ENCODE measurements around the gene CFAP46. TPM values are rescaled to one million over a fixed set of nuclear protein-coding genes. Genes with fewer than 3 reads are reported as not detected.
"Not testable (repeated sequence)": the region's sequence is repeated elsewhere in the genome, so short reads cannot be mapped to it uniquely, and the experiment has no call there.

Gene CFAP46
- total and polyA plus RNA-seq, 2 donors: 0.09 to 0.34 TPM

DNA sequence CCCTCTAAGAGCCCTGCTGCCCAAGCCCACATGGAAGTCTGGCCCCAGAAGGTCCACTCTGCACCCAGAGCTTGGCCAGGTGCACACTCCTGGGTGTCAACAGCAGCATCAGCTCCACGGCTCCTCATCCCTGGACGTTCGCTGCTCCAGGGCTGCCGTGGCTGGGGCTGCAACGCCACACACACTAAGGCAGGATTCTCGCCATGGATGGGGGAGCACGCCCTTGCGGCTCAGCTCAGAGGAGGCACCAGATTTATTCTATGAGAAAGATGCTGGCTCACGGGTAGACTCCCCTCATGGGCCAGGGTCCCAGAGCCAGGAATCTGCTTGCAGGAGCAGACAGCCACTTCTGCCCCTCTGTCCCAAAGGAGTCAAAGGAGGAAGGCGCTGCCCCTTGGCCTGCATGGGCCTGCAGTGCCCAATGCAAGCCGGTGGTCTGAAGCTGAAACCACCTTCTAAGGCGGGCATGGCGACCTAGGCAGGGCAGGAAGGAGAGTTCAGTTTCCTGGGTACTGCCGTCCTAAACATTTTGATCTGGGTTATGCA is 42.1 kb downstream of the CFAP46 start:
- Histone ChIP-seq H3K27ac (ENCODE audit: low read depth in 1 of 2, low read length in 1 of 2) (no peak overlapping the region), H3K4me1 (ENCODE audit: control insufficient read depth in 2 of 2, insufficient read depth in 2 of 2, low read length in 2 of 2) (no peaks in the 10 kb centered on the region), H3K4me3 (ENCODE audit: low read length in 2 of 2) (no peak overlapping the region), H3K36me3 (ENCODE audit: control insufficient read depth in 2 of 2, insufficient read depth in 2 of 2, low read length in 1 of 2) (no peaks in the 10 kb centered on the region), H3K27me3 (ENCODE audit: control insufficient read depth in 2 of 2, insufficient read depth in 1 of 2, low read length in 1 of 2) (peaks cover 0 to 20% of the 10 kb centered on the region in 2 donors), H3K9me3 (ENCODE audit: control insufficient read depth in 2 of 2, insufficient read depth in 1 of 2, low read length in 1 of 2) (peaks cover 0 to 3% of the 10 kb centered on the region in 2 donors)
- DNase-seq (ENCODE audit: low read depth in 6 of 9, low spot score in 9 of 9): no peak
- 97% methylated on average over 14 of the region's 14 CpGs for WGBS

DNA sequence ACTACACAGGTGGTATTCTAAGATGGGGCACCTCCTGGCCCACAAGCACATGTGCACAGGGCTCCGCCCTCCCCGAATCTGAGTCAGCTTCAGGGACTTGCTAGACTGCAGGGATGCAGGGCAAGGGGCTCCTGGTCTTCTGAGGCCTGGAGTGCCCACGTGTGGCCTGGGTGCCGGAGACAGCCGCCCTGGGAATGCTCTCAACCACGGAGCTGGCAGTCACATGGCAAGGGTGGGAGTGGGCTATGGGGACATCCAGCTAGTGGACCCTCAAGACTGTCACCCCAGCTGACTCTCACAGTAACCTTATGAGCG is 42.7 kb downstream of the CFAP46 start:
- Histone ChIP-seq H3K36me3 (ENCODE audit: control insufficient read depth in 2 of 2, insufficient read depth in 2 of 2, low read length in 1 of 2) (no peaks in the 10 kb centered on the region), H3K9me3 (ENCODE audit: control insufficient read depth in 2 of 2, insufficient read depth in 1 of 2, low read length in 1 of 2) (peaks cover 0 to 1% of the 10 kb centered on the region in 2 donors), H3K27me3 (ENCODE audit: control insufficient read depth in 2 of 2, insufficient read depth in 1 of 2, low read length in 1 of 2) (peaks cover 0 to 20% of the 10 kb centered on the region in 2 donors), H3K4me3 (ENCODE audit: low read length in 2 of 2) (no peak overlapping the region), H3K27ac (ENCODE audit: low read depth in 1 of 2, low read length in 1 of 2) (no peak overlapping the region), H3K4me1 (ENCODE audit: control insufficient read depth in 2 of 2, insufficient read depth in 2 of 2, low read length in 2 of 2) (no peaks in the 10 kb centered on the region)
- no peak for DNase-seq (ENCODE audit: low read depth in 6 of 9, low spot score in 9 of 9)
- 91% methylated on average over 7 of the region's 7 CpGs for WGBS

DNA sequence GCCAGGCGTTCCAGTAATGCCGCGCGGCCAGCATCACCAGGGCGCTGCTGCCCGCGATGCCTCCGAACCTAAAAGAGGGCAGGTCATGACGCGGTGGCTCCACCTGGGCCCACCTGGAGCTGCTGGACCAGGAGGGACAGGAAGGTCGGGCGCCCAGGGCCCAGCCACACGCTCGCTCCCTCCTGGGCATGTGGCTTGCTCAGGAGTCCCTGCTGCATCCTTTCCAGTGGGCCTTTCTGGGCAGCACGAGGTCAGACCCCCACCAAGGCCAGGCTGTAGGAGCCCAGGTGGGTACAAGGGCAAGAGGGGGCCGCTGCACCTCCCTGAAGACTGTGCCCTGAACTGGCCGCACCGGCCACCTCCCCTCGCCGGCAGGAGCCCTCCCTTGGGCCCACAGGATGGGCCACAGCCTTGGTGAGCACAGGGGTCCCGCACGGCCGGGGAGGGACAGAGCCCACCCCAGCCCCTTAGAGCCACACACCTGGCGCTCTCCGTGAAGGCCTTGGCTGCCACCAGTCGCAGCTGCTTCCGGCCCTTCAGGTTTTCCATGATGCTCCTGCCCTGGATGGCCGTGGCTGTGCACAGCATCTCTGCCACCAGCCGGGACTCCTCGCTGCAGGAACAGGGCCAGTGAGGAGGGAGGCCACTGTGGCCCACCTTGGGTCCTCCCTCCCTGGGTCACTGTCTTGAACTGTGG is 43.2 kb downstream of the CFAP46 start:
- DNase-seq (ENCODE audit: low read depth in 6 of 9, low spot score in 9 of 9): no peak
- no peaks in the 10 kb centered on the region for H3K36me3 ChIP-seq (ENCODE audit: control insufficient read depth in 2 of 2, insufficient read depth in 2 of 2, low read length in 1 of 2)
- peaks cover 0 to 19% of the 10 kb centered on the region in 2 donors for H3K27me3 ChIP-seq (ENCODE audit: control insufficient read depth in 2 of 2, insufficient read depth in 1 of 2, low read length in 1 of 2)
- no peaks in the 10 kb centered on the region for H3K4me1 ChIP-seq (ENCODE audit: control insufficient read depth in 2 of 2, insufficient read depth in 2 of 2, low read length in 2 of 2)
- no peak overlapping the region for H3K27ac ChIP-seq (ENCODE audit: low read depth in 1 of 2, low read length in 1 of 2)
- peaks cover 0 to 1% of the 10 kb centered on the region in 2 donors for H3K9me3 ChIP-seq (ENCODE audit: control insufficient read depth in 2 of 2, insufficient read depth in 1 of 2, low read length in 1 of 2)
- 94% methylated on average over 30 of the region's 30 CpGs for WGBS
- no peak overlapping the region for H3K4me3 ChIP-seq (ENCODE audit: low read length in 2 of 2)

DNA sequence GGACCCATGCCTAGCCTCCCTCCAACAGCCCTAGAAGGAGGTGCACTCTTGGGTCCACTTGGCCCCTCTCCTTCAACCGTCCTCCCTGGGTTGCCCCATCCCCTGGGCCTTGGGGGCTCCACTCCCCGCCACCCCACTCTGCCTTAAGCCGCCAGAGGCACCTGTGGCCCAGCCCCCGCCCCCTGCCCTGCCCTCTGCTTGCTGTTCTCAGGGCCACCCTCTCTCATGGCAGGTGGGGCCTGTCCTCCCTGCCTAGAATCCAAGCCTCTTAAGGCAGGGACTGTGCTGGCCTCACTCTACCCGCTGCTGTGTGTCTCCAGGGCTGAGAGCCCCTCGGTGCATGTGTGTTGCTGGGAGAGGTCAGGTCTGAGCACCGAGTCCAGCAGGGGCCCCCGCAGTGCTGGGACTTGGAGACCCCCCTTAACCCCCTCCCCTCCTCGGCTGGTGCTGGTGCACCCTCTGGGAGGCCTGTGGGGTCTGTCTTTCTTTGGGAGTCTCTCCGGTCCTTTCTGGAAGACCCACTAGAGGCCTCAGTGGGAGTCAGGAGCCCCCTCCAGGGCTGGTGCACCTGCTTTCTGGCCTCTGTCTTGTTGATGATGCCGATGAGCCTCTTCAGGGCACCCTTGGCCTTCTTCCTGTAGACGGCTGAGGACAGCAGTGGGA is 43.8 kb downstream of the CFAP46 start:
- Histone ChIP-seq H3K4me3 (ENCODE audit: low read length in 2 of 2) (no peak overlapping the region), H3K27me3 (ENCODE audit: control insufficient read depth in 2 of 2, insufficient read depth in 1 of 2, low read length in 1 of 2) (peaks cover 0 to 19% of the 10 kb centered on the region in 2 donors), H3K9me3 (ENCODE audit: control insufficient read depth in 2 of 2, insufficient read depth in 1 of 2, low read length in 1 of 2) (peaks cover 0 to 1% of the 10 kb centered on the region in 2 donors), H3K4me1 (ENCODE audit: control insufficient read depth in 2 of 2, insufficient read depth in 2 of 2, low read length in 2 of 2) (no peaks in the 10 kb centered on the region), H3K27ac (ENCODE audit: low read depth in 1 of 2, low read length in 1 of 2) (no peak overlapping the region), H3K36me3 (ENCODE audit: control insufficient read depth in 2 of 2, insufficient read depth in 2 of 2, low read length in 1 of 2) (no peaks in the 10 kb centered on the region)
- no peak for DNase-seq (ENCODE audit: low read depth in 6 of 9, low spot score in 9 of 9)
- WGBS: 93% methylated on average over 12 of the region's 12 CpGs

DNA sequence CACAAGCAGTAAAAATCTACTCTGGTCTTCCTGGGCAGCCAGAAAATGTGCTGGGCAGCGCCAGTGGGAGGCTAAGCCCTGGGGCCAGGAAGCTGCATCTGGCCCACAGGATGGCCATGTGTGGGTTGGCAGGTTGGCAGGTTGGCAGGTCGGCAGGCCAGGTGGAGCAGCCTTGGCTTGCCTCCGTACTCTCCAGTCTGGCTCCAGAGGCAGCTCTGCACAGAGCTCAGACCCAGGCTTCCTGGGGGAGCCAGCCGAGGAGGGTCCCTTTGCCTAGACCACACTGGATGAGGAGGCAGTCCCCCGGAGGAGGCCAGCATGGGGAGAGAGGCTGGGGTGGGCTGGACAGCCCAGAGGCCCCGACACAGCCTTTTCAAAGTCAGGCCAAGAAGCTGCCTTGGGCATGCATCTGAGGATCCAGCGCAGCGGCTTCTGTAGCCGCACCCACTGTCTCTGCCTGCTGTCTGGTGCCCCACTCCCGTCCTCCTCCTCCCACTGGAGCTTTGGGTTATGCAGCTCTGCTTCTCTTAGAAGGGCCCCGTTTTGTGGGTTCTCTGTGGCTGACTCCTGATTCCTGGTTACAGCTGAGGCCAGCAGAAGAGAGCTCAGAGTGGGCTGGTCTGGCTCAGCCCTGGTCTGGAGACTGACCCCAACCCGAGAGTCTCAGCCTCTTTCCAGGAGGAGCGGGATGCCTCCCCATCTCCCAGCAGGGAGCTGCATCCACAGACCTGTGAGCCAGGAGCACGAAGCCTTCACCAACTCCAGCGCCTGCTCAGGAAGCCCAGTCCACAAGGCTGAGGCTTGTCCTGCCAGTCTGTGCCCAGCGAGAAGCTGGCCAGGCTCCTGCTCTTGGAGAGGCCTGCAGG is 44.6 kb downstream of the CFAP46 start:
- Histone ChIP-seq H3K9me3 (ENCODE audit: control insufficient read depth in 2 of 2, insufficient read depth in 1 of 2, low read length in 1 of 2) (peaks cover 0 to 1% of the 10 kb centered on the region in 2 donors), H3K27ac (ENCODE audit: low read depth in 1 of 2, low read length in 1 of 2) (no peak overlapping the region), H3K4me1 (ENCODE audit: control insufficient read depth in 2 of 2, insufficient read depth in 2 of 2, low read length in 2 of 2) (no peaks in the 10 kb centered on the region), H3K27me3 (ENCODE audit: control insufficient read depth in 2 of 2, insufficient read depth in 1 of 2, low read length in 1 of 2) (peaks cover 0 to 22% of the 10 kb centered on the region in 2 donors), H3K4me3 (ENCODE audit: low read length in 2 of 2) (no peak overlapping the region), H3K36me3 (ENCODE audit: control insufficient read depth in 2 of 2, insufficient read depth in 2 of 2, low read length in 1 of 2) (no peaks in the 10 kb centered on the region)
- no peak for DNase-seq (ENCODE audit: low read depth in 6 of 9, low spot score in 9 of 9)
- WGBS: 90% methylated on average over 16 of the region's 16 CpGs

DNA sequence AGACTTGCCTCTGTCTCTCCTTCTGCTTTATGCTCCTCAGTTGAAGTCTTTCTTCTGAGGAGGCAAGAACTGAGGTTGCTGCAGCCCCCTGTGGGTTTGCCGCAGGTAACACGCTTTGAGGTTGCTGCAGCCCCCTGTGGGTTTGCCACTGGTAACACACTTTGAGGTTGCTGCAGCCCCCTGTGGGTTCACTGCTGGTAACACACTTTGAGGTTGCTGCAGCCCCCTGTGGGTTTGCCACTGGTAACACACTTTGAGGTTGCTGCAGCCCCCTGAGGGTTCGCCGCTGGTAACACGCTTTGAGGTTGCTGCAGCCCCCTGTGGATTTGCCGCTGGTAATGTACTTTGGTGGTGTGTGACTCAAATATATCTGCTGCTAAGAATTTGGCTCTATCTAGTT is 48.6 kb downstream of the CFAP46 start:
- WGBS: 33% methylated on average over 6 of the region's 6 CpGs
- not testable (repeated sequence) for H3K4me3 ChIP-seq (ENCODE audit: low read length in 2 of 2); H3K27ac ChIP-seq (ENCODE audit: low read depth in 1 of 2, low read length in 1 of 2); H3K36me3 ChIP-seq (ENCODE audit: control insufficient read depth in 2 of 2, insufficient read depth in 2 of 2, low read length in 1 of 2); H3K9me3 ChIP-seq (ENCODE audit: control insufficient read depth in 2 of 2, insufficient read depth in 1 of 2, low read length in 1 of 2); H3K4me1 ChIP-seq (ENCODE audit: control insufficient read depth in 2 of 2, insufficient read depth in 2 of 2, low read length in 2 of 2)
- DNase-seq (ENCODE audit: low read depth in 6 of 9, low spot score in 9 of 9): peak in 5 of 9 donors; percentile 6 to 50 (median 30)
- H3K27me3 ChIP-seq (ENCODE audit: control insufficient read depth in 2 of 2, insufficient read depth in 1 of 2, low read length in 1 of 2): peaks cover 2 to 30% of the 10 kb centered on the region in 2 donors

DNA sequence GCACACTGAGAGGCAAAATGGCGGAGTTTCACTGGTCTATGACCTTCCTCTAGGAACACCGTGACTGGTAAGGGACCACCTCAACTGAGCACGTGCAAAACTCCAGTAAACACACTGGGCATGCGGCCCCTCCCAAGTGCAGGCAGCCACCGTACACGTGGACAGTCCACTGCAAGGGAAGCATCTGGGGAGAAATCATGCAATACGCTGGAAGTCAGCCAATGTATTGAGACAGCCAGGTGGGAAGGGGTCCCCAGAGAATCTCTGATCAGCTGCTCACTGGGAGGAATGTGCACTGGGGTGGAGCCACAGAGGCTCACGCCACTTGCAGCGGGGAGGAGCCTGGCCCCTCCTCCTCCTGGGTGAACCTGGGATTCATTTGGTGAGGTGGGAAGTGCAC is 49.3 kb downstream of the CFAP46 start:
- Histone ChIP-seq H3K9me3 (ENCODE audit: control insufficient read depth in 2 of 2, insufficient read depth in 1 of 2, low read length in 1 of 2) (no peaks in the 10 kb centered on the region), H3K4me1 (ENCODE audit: control insufficient read depth in 2 of 2, insufficient read depth in 2 of 2, low read length in 2 of 2) (peaks cover 0 to 3% of the 10 kb centered on the region in 2 donors), H3K27me3 (ENCODE audit: control insufficient read depth in 2 of 2, insufficient read depth in 1 of 2, low read length in 1 of 2) (peaks cover 2 to 30% of the 10 kb centered on the region in 2 donors), H3K27ac (ENCODE audit: low read depth in 1 of 2, low read length in 1 of 2) (no peak overlapping the region), H3K36me3 (ENCODE audit: control insufficient read depth in 2 of 2, insufficient read depth in 2 of 2, low read length in 1 of 2) (no peaks in the 10 kb centered on the region), H3K4me3 (ENCODE audit: low read length in 2 of 2) (no peak overlapping the region)
- WGBS: 79% methylated on average over 9 of the region's 9 CpGs
- DNase-seq (ENCODE audit: low read depth in 6 of 9, low spot score in 9 of 9): no peak

DNA sequence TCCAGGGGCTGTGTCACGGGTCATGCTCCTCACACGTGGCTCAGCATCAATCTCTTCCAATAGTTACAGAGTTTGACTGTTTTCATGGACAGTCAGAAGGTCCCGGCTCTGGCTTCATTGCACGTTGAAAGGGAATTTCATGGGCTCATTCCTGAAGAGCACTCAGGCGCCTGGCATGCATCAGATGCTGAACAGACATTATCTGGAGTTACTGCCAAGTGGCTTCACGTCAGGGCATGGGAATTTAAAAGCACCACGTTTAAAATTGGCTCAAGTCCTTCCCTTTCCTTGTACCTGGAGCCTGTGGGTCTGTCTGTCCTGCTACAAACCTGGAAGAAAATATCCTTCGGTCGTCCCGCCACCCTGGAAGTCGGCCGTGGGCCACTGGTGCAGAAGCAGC is 50.4 kb downstream of the CFAP46 start:
- Histone ChIP-seq H3K27me3 (ENCODE audit: control insufficient read depth in 2 of 2, insufficient read depth in 1 of 2, low read length in 1 of 2) (peaks cover 2 to 25% of the 10 kb centered on the region in 2 donors), H3K9me3 (ENCODE audit: control insufficient read depth in 2 of 2, insufficient read depth in 1 of 2, low read length in 1 of 2) (no peaks in the 10 kb centered on the region)
- DNase-seq (ENCODE audit: low read depth in 6 of 9, low spot score in 9 of 9): no peak

DNA sequence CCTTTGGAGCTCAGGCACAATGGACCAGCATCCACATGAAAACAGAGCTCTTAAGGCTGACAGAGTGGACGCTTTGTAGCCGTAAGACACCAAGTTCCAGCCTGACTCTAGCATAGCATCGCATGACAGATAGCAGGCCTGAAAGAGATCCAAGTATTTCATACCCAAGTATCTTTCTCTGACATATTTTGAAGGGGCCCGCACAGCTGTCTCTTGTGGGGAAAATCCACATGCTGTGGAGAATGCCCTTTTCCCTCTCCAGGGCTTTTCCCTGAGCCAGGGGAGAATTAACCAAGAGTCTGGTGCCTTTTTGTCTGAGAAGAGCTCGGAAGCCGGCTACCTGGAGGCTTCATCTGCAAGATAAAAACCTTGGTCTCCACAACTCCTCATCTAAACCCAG is 51.0 kb downstream of the CFAP46 start:
- Histone ChIP-seq H3K36me3 (ENCODE audit: control insufficient read depth in 2 of 2, insufficient read depth in 2 of 2, low read length in 1 of 2) (no peaks in the 10 kb centered on the region), H3K9me3 (ENCODE audit: control insufficient read depth in 2 of 2, insufficient read depth in 1 of 2, low read length in 1 of 2) (no peaks in the 10 kb centered on the region), H3K27ac (ENCODE audit: low read depth in 1 of 2, low read length in 1 of 2) (no peak overlapping the region), H3K27me3 (ENCODE audit: control insufficient read depth in 2 of 2, insufficient read depth in 1 of 2, low read length in 1 of 2) (peaks cover 2 to 27% of the 10 kb centered on the region in 2 donors), H3K4me3 (ENCODE audit: low read length in 2 of 2) (no peak overlapping the region), H3K4me1 (ENCODE audit: control insufficient read depth in 2 of 2, insufficient read depth in 2 of 2, low read length in 2 of 2) (peaks cover 0 to 3% of the 10 kb centered on the region in 2 donors)
- WGBS: 95% methylated on average over 6 of the region's 6 CpGs
- DNase-seq (ENCODE audit: low read depth in 6 of 9, low spot score in 9 of 9): no peak

More for the DNA sequence above, 50.4 kb downstream of the CFAP46 start:
- no peak overlapping the region for H3K4me3 ChIP-seq (ENCODE audit: low read length in 2 of 2)
- no peaks in the 10 kb centered on the region for H3K36me3 ChIP-seq (ENCODE audit: control insufficient read depth in 2 of 2, insufficient read depth in 2 of 2, low read length in 1 of 2)
- peaks cover 0 to 3% of the 10 kb centered on the region in 2 donors for H3K4me1 ChIP-seq (ENCODE audit: control insufficient read depth in 2 of 2, insufficient read depth in 2 of 2, low read length in 2 of 2)
- WGBS: 85% methylated on average over 12 of the region's 12 CpGs
- no peak overlapping the region for H3K27ac ChIP-seq (ENCODE audit: low read depth in 1 of 2, low read length in 1 of 2)
